Gastroesophageal sphincter (tissue), 4 donors: Measurements from ENCODE around the gene RMND5B. TPM values are rescaled to one million over a fixed set of nuclear protein-coding genes. Genes with fewer than 3 reads are reported as not detected.

Experiments used
- ATAC-seq: fragments of 150-250 bp; one replicate; pipeline ENCODE4 v1.9.1; 2016; ENCODE audit warnings: mild to moderate bottlenecking, moderate library complexity
- H3K27ac ChIP-seq, 4 donors: fragments of 200-600 bp; sonication (generic) in 3 of 4; 1 replicate in 3 of 4; 2 replicates in 1 of 4; pipeline ENCODE4 v1.5.1; 2016 to 2019
- H3K27me3 ChIP-seq: fragments of 200-600 bp; sonication (generic); one replicate; pipeline ENCODE4 v1.5.1; 2019
- H3K36me3 ChIP-seq, 2 donors: fragments of 200-600 bp; sonication (generic); one replicate each; pipeline ENCODE4 v1.5.1; 2019; ENCODE audit warnings: control low read depth in 1 of 2
- H3K4me1 ChIP-seq, 3 donors: fragments of 200-600 bp; sonication (generic); 1 replicate in 2 of 3; 2 replicates in 1 of 3; pipeline ENCODE4 v1.5.1; 2016 to 2019; ENCODE audit warnings: control low read depth in 2 of 3
- H3K4me3 ChIP-seq, 2 donors: fragments of 200-600 bp; sonication (generic); one replicate each; pipeline ENCODE4 v1.5.1; 2019; ENCODE audit warnings: mild to moderate bottlenecking in 1 of 2, moderate library complexity in 1 of 2
- H3K9me3 ChIP-seq, 3 donors: fragments of 200-600 bp; sonication (generic); one replicate each; pipeline ENCODE4 v1.5.1; 2017 to 2019; ENCODE audit warnings: control low read depth in 2 of 3
- CTCF ChIP-seq, 4 experiments: fragments of 200-600 bp in 2 of 4; fragments of 450-650 bp in 2 of 4; sonication (generic) in 1 of 4; IDR thresholded peaks; one replicate each; pipeline ENCODE4 v1.5.1; 2017 to 2019; ENCODE audit warnings: antibody characterized with exemption in 4 of 4, mild to moderate bottlenecking in 2 of 4, moderate library complexity in 2 of 4
- EP300 ChIP-seq: sonication (generic); formaldehyde crosslinking; IDR thresholded peaks from one replicate; pipeline ENCODE4 v1.6.1; 2017; ENCODE audit warnings: antibody characterized with exemption, mild to moderate bottlenecking
- POLR2A ChIP-seq, 2 donors: fragments of 450-650 bp; IDR thresholded peaks; one replicate each; pipeline ENCODE4 v1.6.1; 2017; ENCODE audit warnings: antibody characterized with exemption in 2 of 2, mild to moderate bottlenecking in 2 of 2, moderate library complexity in 1 of 2
- POLR2AphosphoS5 ChIP-seq: sonication (generic); formaldehyde crosslinking; IDR thresholded peaks from one replicate; pipeline ENCODE4 v1.6.1; 2017; ENCODE audit warnings: antibody characterized with exemption
- WGBS, 2 donors: methylation state at CpG; one replicate each; pipeline ENCODE4 v1.1.5; 2018; ENCODE audit warnings: low coverage in 1 of 2; 5-methylcytosine and 5-hydroxymethylcytosine counted together
- total RNA-seq, 4 donors: library from RNA; depleted of rRNA; stranded (reverse); fragments of >200 nt; gene quantifications; one replicate each; pipeline ENCODE4 v1.1.0, GENCODE V29; 2016

Gene RMND5B
- total RNA-seq, 4 donors from 2014 or later, result 34.6 to 56.6 (median 41.7) TPM

GRCh38 chr5:178117923-178118701 lies 12.7 kb upstream of the RMND5B start:
- H3K27me3 ChIP-seq, result peaks cover 73% of the 10 kb centered on the region
- no peaks in the 10 kb centered on the region for H3K36me3 ChIP-seq
- TF ChIP-seq POLR2A (IDR thresholded peaks at IDR 0.05), result no peak
- TF ChIP-seq POLR2AphosphoS5, result no peak
- TF ChIP-seq CTCF (IDR thresholded peaks at IDR 0.05), result no peak
- no peak for TF ChIP-seq EP300
- peak; percentile 17 for ATAC-seq
- H3K9me3 ChIP-seq, result no peaks in the 10 kb centered on the region
- 95% methylated on average over 4 of the region's 18 CpGs; no CpG with 5 or more reads in 1 of the 2 donors for WGBS, 2 donors
- H3K4me1 ChIP-seq, result peaks cover 0 to 44% (median 25%) of the 10 kb centered on the region in 3 donors
- H3K4me3 ChIP-seq, result no peak overlapping the region
- H3K27ac ChIP-seq, result no peak overlapping the region

- no peak for ATAC-seq
- no peak overlapping the region for H3K27ac ChIP-seq
- H3K4me1 ChIP-seq, result peaks cover 0 to 40% (median 16%) of the 10 kb centered on the region in 3 donors
- TF ChIP-seq EP300 (no peak), POLR2AphosphoS5 (no peak), CTCF (IDR thresholded peaks at IDR 0.05) (no peak), POLR2A (IDR thresholded peaks at IDR 0.05) (no peak)
- peaks cover 53% of the 10 kb centered on the region for H3K27me3 ChIP-seq
- no peaks in the 10 kb centered on the region for H3K9me3 ChIP-seq
- no peaks in the 10 kb centered on the region for H3K36me3 ChIP-seq
- no peak overlapping the region for H3K4me3 ChIP-seq
- 100% methylated on average over 2 of the region's 27 CpGs; no CpG with 5 or more reads in 1 of the 2 donors for WGBS, 2 donors
Observed at GRCh38 chr5:178119915-178120606, 10.8 kb upstream of the RMND5B start.

- Histone ChIP-seq H3K9me3 (no peaks in the 10 kb centered on the region), H3K36me3 (no peaks in the 10 kb centered on the region), H3K27ac (peak overlapping the region in 3 of 4 donors; percentile 0 to 51 (median 49)), H3K4me1 (peaks cover 0 to 47% (median 16%) of the 10 kb centered on the region in 3 donors), H3K4me3 (peak overlapping the region; percentile 7 to 44), H3K27me3 (peaks cover 46% of the 10 kb centered on the region)
- TF ChIP-seq CTCF (IDR thresholded peaks at IDR 0.05) (peak in 3 of 4 experiments; percentile 11 to 68 (median 36)), POLR2AphosphoS5 (peak; percentile 31), EP300 (no peak)
- peak; percentile 71 for ATAC-seq
- WGBS, 2 donors, result 27% methylated on average over 7 of the region's 29 CpGs; no CpG with 5 or more reads in 1 of the 2 donors
Observed at GRCh38 chr5:178120607-178121357, 10.0 kb upstream of the RMND5B start.

- TF ChIP-seq CTCF (IDR thresholded peaks at IDR 0.05) (no peak), POLR2AphosphoS5 (no peak), EP300 (no peak), POLR2A (IDR thresholded peaks at IDR 0.05) (no peak)
- H3K27me3 ChIP-seq, result peaks cover 38% of the 10 kb centered on the region
- H3K4me3 ChIP-seq, result peak overlapping the region; percentile 7 to 44
- H3K9me3 ChIP-seq, result no peaks in the 10 kb centered on the region
- H3K36me3 ChIP-seq, result no peaks in the 10 kb centered on the region
- ATAC-seq, result no peak
- peak overlapping the region in 3 of 4 donors; percentile 0 to 51 (median 49) for H3K27ac ChIP-seq
- 77% methylated on average over 7 of the region's 38 CpGs; no CpG with 5 or more reads in 1 of the 2 donors for WGBS, 2 donors
- H3K4me1 ChIP-seq, result peaks cover 0 to 51% (median 16%) of the 10 kb centered on the region in 3 donors
Observed at GRCh38 chr5:178121391-178122276, 9.2 kb upstream of the RMND5B start.
